ENCODE data around the gene BRICD5. TPM values are rescaled to one million over a fixed set of nuclear protein-coding genes. Genes with fewer than 3 reads are reported as not detected.

BRICD5 gene
- total RNA-seq, 2 donors from 2014 or later, result 12.8 to 14.4 TPM

DNA sequence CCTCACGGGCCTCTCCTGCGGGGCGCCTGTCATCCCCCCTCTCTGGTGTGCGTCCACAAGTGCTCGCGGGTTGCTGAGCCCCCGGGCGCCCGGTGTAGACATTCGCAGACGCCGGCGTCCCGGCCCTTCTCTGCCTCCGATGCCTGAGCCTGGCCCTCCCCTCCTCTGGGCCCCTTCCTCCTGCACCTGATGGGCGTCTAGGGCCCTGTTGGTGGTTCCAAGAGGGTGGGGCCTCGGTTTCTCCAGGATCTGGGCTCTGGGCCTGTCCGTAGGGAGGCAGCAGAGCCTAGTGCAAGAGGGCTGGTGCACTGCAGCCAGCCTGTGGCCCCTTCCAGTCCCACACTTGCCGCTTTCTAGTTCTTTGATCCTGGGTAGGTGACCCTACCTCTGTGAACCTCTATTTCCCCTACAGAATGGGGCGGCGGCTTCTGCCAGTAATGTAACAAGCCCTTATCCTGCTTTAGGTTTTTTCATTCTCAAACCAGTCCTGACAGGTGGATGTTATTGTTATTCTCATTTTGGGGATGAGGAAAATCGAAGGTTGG, 13.4 kb upstream of the BRICD5 start:
- Mint-ChIP-seq H3K27me3 (ENCODE audit: low read depth) (no peaks in the 10 kb centered on the region), H3K27ac (peak overlapping the region; percentile 57), H3K4me3 (peak overlapping the region; percentile 87 to 91), H3K36me3 (ENCODE audit: insufficient read depth in 2 of 2) (no peaks in the 10 kb centered on the region), H3K9me3 (no peaks in the 10 kb centered on the region), H3K4me1 (ENCODE audit: low read depth) (peaks cover 18% of the 10 kb centered on the region)
- peak; percentile 32 to 41 for DNase-seq
- ATAC-seq (replicated peaks in 1 of 2), result peak; percentile 13

DNA sequence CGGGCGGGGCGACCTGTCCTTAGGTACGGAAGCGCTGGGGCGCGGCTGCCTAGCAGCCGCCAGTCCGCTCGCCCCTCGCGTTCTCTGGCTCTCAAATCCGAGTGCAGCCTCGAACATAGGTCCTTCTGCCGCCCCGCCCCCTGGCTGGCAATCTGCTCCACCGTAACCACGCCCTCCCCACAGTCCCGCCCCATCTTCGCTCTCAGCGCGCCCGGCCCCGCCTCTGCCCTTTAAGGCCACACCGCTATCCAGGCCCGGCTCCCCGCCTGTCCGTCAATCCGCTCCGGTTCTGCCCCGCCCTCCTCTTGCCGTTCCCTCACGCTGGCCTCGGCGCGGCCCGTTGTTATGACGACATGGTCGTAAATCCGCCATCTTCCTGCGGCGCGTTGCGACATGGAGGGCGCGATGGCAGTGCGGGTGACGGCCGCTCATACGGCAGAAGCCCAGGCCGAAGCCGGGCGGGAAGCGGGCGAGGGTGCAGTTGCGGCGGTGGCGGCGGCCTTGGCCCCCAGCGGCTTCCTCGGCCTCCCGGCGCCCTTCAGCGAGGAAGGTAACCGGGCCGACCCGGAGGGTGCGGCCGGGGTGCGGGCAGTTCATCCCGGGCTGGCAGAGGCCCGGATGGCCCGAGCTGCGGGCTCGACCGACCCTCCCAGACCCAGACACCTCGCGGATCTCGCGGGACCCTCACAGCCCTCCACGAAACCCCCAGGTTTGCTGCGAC, 12.7 kb upstream of the BRICD5 start, which contains the start of gene E4F1:
E4F1 (plus strand) TSS at position 371 of the 721 bp plus-strand sequence; CDS start at position 394, 23 bp downstream.
- H3K9me3 Mint-ChIP-seq, result no peaks in the 10 kb centered on the region
- peak within 1 kb of the TSS; percentile 87 to 91 for H3K4me3 Mint-ChIP-seq
- H3K27me3 Mint-ChIP-seq (ENCODE audit: low read depth), result no peaks in the 10 kb centered on the region
- DNase-seq (peak; percentile 100), ATAC-seq (replicated peaks in 1 of 2) (peak; percentile 98)
- H3K27ac Mint-ChIP-seq, result peak within 1 kb of the TSS; percentile 57
- peaks cover 18% of the 10 kb centered on the region for H3K4me1 Mint-ChIP-seq (ENCODE audit: low read depth)
- no peaks in the 10 kb centered on the region for H3K36me3 Mint-ChIP-seq (ENCODE audit: insufficient read depth in 2 of 2)

DNA sequence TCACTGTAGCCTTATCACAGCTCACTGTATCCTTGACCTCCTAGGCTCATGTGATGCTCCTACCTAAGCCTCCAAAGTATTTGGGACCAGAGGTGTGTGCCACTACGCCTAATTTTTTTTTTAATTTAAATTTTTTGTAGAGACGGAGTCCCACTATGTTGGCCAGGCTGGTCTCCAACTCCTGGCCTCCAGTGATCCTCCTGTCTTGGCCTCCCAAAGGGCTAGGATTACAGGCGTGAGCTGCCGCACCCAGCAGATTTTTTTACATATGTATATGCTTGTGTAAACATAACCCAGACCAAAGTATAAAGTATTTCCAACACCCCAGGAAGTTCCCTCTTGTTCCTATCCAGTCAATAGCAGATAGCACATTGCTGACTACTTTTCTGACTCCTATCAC, 5.7 kb upstream of the BRICD5 start:
- Mint-ChIP-seq H3K27me3 (ENCODE audit: low read depth) (no peaks in the 10 kb centered on the region), H3K9me3 (no peaks in the 10 kb centered on the region), H3K27ac (no peak overlapping the region), H3K4me1 (ENCODE audit: low read depth) (peaks cover 39% of the 10 kb centered on the region), H3K36me3 (ENCODE audit: insufficient read depth in 2 of 2) (peaks cover 0 to 1% of the 10 kb centered on the region in 2 donors), H3K4me3 (peak overlapping the region; percentile 63 to 89)
- ATAC-seq (replicated peaks in 1 of 2) (no peak), DNase-seq (no peak)

DNA sequence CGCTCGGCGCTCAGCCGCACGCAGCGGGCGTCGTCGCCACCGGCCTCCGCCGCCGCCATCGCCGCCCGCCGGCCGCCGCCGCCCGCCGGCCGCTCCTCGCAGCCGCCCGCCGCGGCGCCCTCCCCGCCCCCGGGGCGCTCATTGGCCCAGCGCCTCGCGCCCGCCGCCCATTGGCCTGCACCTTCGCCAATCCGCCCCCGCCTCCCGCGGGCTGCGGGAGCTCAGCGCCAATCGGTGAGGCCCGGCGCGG, 4.0 kb upstream of the BRICD5 start, which contains the start of gene PGP:
PGP (minus strand) TSS at position 122 of the 250 bp plus-strand sequence; CDS start at position 59, 63 bp downstream.
- DNase-seq (no peak), ATAC-seq (replicated peaks in 1 of 2) (peak; percentile 91 to 93)
- Mint-ChIP-seq H3K27ac (peak within 1 kb of the TSS; percentile 75), H3K4me1 (ENCODE audit: low read depth) (peaks cover 39% of the 10 kb centered on the region), H3K4me3 (peak within 1 kb of the TSS; percentile 89 to 92), H3K36me3 (ENCODE audit: insufficient read depth in 2 of 2) (peaks cover 0 to 1% of the 10 kb centered on the region in 2 donors), H3K27me3 (ENCODE audit: low read depth) (no peaks in the 10 kb centered on the region), H3K9me3 (no peaks in the 10 kb centered on the region)

DNA sequence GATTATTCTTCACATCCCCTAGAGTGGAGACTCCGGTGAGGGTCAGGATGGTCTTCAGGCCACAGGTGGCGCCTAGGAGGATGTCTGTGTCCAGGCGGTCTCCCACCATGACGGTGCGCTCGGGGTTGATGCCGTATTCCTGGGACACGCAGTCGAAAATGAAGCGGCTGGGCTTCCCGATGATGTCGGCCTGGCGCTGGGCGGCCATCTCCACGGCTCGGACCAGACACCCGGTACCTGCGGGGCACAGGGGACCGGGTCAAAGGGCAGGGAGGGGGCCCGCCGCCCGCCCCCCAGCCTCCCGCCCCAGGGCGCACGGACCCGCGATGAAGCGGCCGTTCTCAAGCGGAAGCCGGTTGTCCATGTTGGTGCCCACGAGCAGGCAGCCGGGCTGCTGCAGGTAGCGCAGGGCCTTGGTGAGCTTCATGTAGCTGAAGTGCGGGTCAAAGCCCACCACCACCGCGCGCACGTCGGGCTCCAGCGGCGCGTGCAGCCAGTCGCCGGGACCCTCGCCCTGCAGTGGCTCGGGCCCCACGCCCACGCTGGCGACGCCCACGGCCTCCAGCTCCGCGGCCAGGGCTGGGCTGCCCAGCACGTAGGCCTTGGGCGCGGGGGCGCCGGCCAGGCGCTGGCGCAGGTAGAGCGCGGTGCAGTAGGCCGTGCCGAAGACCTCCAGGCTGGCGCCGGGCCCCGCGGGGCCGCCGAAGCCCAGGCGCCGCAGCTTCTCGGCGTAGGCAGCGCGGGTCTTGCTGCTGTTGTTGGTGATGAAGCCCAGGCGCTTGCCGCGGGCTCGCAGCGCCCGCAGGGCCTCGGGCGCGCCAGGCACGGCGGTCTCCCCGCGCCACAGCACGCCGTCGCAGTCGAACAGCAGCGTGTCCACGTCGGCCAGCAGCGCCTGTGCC, 3.4 kb upstream of the BRICD5 start:
- DNase-seq, result peak in 1 of 2 donors; percentile 33
- Mint-ChIP-seq H3K27me3 (ENCODE audit: low read depth) (no peaks in the 10 kb centered on the region), H3K36me3 (ENCODE audit: insufficient read depth in 2 of 2) (peaks cover 0 to 1% of the 10 kb centered on the region in 2 donors), H3K4me3 (peak overlapping the region; percentile 86 to 92), H3K27ac (peak overlapping the region; percentile 75), H3K4me1 (ENCODE audit: low read depth) (peaks cover 39% of the 10 kb centered on the region), H3K9me3 (no peaks in the 10 kb centered on the region)
- ATAC-seq (replicated peaks in 1 of 2), result peak in 1 of 2 donors; percentile 4

DNA sequence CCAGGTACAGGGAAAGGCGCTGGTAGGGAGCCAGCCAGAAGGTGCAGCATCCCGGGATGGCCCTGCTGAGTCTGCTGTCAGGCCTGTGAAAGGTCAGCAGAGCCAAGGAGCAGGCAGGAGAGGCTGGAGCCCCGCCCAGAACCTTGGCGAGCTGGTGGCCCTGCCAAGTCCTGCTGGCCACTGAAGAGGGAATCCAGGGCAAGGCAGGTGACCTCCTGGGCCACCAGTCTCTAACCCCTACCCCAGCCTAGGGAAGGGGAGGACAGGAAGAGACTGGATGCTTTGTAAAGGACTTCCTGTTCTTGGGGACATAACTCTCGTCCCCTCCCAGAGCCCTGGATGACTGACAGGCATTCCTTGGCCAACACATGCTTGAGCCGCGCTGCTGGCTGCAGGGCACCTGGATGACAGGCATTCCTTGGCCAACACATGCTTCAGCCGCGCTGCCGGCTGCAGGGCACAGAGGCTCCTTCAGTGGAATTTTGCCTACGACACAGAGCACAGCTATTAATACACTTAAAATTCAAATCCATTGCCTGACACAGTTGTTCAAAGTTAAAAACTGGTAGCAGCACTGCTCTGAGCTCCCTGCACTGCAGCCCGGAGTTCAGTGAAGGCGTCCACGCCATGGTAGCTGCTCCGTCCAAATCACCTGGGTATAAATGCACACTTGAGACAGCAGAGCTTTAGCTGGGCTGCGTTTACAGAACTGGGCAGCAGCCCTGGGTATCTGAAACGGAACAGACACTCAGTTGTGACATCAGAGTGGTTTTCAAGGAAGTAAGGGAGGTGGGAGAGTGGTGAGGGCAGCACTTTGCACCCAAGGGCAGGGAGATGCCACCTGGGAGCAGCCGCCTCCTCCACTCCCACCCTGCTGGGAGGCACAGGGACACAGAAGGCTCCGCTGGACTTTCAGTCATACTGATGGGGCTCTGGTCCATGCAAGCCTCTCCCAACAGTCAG, 2.0 kb upstream of the BRICD5 start:
- peaks cover 42% of the 10 kb centered on the region for H3K4me1 Mint-ChIP-seq (ENCODE audit: low read depth)
- ATAC-seq (replicated peaks in 1 of 2) (no peak), DNase-seq (no peak)
- H3K36me3 Mint-ChIP-seq (ENCODE audit: insufficient read depth in 2 of 2), result peaks cover 2 to 3% of the 10 kb centered on the region in 2 donors
- peak overlapping the region; percentile 86 to 92 for H3K4me3 Mint-ChIP-seq
- no peaks in the 10 kb centered on the region for H3K9me3 Mint-ChIP-seq
- H3K27me3 Mint-ChIP-seq (ENCODE audit: low read depth), result no peaks in the 10 kb centered on the region
- no peak overlapping the region for H3K27ac Mint-ChIP-seq

DNA sequence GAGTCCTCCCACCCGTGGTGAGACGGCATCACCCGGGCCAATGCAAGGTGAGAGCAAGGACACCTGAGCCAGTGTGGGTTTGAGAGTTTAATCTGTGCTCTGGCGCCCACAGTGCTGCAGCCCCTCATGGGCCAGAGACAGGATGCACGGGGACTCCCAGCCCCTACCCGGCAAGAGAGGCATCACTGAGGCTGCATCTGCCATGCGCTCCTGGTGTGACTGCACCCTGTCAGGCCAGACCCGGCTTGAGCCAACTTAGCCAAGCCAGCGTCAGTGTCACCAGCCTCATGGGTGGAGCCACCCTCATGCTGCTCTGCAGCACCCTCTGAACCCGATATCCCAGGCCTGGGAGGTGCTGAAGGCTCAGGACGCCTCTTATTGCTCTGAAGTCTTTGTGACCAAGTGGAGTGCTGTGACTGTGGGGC, 1.3 kb upstream of the BRICD5 start:
- Mint-ChIP-seq H3K36me3 (ENCODE audit: insufficient read depth in 2 of 2) (peaks cover 2 to 7% of the 10 kb centered on the region in 2 donors), H3K9me3 (no peaks in the 10 kb centered on the region), H3K27ac (no peak overlapping the region), H3K4me3 (peak overlapping the region; percentile 45 to 63), H3K27me3 (ENCODE audit: low read depth) (no peaks in the 10 kb centered on the region), H3K4me1 (ENCODE audit: low read depth) (peaks cover 43% of the 10 kb centered on the region)
- ATAC-seq (replicated peaks in 1 of 2), result no peak
- DNase-seq, result no peak

DNA sequence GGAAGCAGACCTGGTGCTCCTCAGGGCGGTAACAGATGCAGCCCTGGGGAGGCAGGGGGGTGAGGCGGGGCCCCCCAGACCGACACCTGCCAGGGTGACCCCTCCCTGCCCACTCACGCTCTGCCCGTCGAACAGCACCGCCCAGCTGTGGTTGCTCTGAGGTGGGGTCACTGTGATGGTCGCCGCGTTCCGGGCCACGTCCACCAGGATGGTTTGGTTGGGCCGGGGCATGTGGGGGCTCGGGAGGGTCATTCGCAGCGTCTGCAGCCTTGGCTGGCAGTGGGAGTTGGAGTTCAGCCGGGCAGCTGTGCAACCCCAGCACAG, 692 bp downstream of the BRICD5 start:
- H3K9me3 Mint-ChIP-seq, result no peaks in the 10 kb centered on the region

DNA sequence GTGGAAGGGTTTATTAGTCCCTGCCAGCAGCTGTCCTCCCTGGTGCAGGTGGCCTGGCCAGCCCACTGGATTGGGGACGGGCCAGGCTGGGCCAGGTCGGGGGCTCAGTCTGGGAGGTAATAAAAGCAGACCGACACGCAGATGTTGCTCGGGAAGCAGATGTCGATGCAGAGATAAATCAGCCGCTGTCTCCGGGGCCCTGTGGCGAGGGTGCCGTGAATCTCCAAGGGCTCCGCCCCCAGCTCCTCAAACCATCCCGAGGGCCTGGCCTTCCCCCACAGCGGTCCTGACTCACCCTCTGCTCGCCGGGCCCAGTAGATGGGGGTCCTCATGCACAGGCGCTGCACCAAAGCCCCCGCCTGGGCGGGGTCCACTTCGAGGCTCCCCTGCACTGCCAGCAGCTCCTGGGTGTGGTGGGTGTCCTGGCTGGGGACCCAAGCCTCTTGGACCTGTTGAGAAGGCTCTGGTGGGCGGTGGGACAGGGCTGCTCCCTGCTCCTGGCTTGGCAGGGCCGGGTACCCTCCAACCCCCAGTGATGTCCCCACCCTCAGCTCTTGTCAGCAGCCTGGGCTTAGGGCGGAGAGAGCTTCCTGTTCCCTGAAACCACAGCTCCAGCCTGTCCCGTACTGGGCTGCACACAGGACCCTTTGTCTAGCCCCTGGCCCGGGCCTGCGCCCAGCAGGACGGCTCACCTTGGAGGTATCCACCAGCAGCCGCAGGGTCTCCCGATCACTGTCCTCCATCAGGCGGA, 1.2 kb downstream of the BRICD5 start:
- H3K36me3 Mint-ChIP-seq (ENCODE audit: insufficient read depth in 2 of 2), result peaks cover 2 to 7% of the 10 kb centered on the region in 2 donors
- H3K9me3 Mint-ChIP-seq, result no peaks in the 10 kb centered on the region
- H3K4me1 Mint-ChIP-seq (ENCODE audit: low read depth), result peaks cover 42% of the 10 kb centered on the region
- ATAC-seq (replicated peaks in 1 of 2) (no peak), DNase-seq (no peak)
- H3K27me3 Mint-ChIP-seq (ENCODE audit: low read depth), result no peaks in the 10 kb centered on the region
- no peak overlapping the region for H3K27ac Mint-ChIP-seq
- no peak overlapping the region for H3K4me3 Mint-ChIP-seq

More for the DNA sequence above, 692 bp downstream of the BRICD5 start:
- ATAC-seq (replicated peaks in 1 of 2) (no peak), DNase-seq (no peak)
- H3K27me3 Mint-ChIP-seq (ENCODE audit: low read depth), result no peaks in the 10 kb centered on the region
- no peak overlapping the region for H3K27ac Mint-ChIP-seq
- peaks cover 38% of the 10 kb centered on the region for H3K4me1 Mint-ChIP-seq (ENCODE audit: low read depth)
- H3K4me3 Mint-ChIP-seq, result no peak overlapping the region
- peaks cover 2 to 7% of the 10 kb centered on the region in 2 donors for H3K36me3 Mint-ChIP-seq (ENCODE audit: insufficient read depth in 2 of 2)

DNA sequence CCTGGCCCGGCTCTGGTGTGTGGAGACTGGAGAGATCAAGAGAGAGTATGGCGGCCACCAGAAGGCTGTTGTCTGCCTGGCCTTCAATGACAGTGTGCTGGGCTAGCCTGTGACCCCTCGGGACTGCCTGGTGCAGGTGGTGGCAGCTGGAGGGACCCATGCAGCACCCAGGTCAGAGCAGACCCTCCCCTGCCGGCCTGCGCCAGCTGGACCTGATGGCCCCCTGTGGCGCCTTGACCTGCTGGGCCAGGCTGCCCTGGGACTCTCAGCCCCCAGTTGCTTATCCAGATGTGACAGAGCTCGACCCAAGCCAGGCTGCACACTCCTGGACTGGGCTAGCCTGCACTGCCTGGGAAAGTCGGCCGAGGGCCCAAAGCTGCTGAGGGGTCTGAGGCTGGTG, 1.9 kb downstream of the BRICD5 start:
- no peaks in the 10 kb centered on the region for H3K9me3 Mint-ChIP-seq
- no peak overlapping the region for H3K27ac Mint-ChIP-seq
- no peak for DNase-seq
- ATAC-seq (replicated peaks in 1 of 2), result no peak
- H3K27me3 Mint-ChIP-seq (ENCODE audit: low read depth), result no peaks in the 10 kb centered on the region
- H3K36me3 Mint-ChIP-seq (ENCODE audit: insufficient read depth in 2 of 2), result peaks cover 2 to 7% of the 10 kb centered on the region in 2 donors
- peaks cover 46% of the 10 kb centered on the region for H3K4me1 Mint-ChIP-seq (ENCODE audit: low read depth)
- no peak overlapping the region for H3K4me3 Mint-ChIP-seq

DNA sequence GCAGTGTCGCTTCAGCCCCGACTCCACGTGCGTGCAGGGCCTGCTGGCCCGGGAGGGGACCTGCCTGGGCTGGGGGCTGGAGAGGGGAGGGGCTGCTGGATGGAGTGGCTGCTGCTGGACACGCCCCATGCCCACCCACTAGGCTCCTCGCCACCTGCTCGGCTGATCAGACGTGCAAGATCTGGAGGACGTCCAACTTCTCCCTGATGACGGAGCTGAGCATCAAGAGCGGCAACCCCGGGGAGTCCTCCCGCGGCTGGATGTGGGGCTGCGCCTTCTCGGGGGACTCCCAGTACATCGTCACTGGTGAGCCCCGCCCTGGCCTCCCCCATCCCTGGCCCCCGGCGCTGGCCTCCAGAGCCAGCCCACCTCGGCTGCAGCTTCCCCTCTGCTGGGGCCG, 2.4 kb downstream of the BRICD5 start:
- ATAC-seq (replicated peaks in 1 of 2) (no peak), DNase-seq (no peak)
- peaks cover 2 to 7% of the 10 kb centered on the region in 2 donors for H3K36me3 Mint-ChIP-seq (ENCODE audit: insufficient read depth in 2 of 2)
- no peaks in the 10 kb centered on the region for H3K9me3 Mint-ChIP-seq
- H3K4me3 Mint-ChIP-seq, result peak overlapping the region in 1 of 2 donors; percentile 89
- no peak overlapping the region for H3K27ac Mint-ChIP-seq
- peaks cover 41% of the 10 kb centered on the region for H3K4me1 Mint-ChIP-seq (ENCODE audit: low read depth)
- H3K27me3 Mint-ChIP-seq (ENCODE audit: low read depth), result no peaks in the 10 kb centered on the region

DNA sequence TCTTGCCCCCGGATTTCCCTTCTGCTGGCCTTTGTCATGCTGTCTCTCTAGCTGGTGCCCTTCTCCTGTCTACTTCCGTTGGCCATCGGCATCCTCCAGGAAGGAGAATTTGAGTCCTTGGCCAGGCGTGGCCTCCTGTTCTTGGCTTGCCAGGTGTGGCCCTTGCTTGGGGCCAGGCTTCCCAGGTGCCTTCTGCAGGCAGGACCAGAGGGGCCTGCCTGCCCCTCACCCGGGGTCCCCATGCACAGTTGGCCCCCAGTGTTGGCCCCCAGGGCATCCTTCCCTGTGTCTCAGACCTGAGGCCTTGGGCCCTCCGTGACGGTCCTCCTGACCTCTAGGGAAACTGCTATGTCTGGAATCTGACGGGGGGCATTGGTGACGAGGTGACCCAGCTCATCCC, 2.8 kb downstream of the BRICD5 start:
- Mint-ChIP-seq H3K36me3 (ENCODE audit: insufficient read depth in 2 of 2) (peaks cover 2 to 7% of the 10 kb centered on the region in 2 donors), H3K27ac (no peak overlapping the region), H3K27me3 (ENCODE audit: low read depth) (no peaks in the 10 kb centered on the region), H3K4me3 (peak overlapping the region; percentile 57 to 89), H3K9me3 (no peaks in the 10 kb centered on the region), H3K4me1 (ENCODE audit: low read depth) (peaks cover 37% of the 10 kb centered on the region)
- ATAC-seq (replicated peaks in 1 of 2) (no peak), DNase-seq (no peak)

All from activated T-cell treated with anti-CD3 and anti-CD28 coated beads, Interleukin-2, amount 50 U/mL, for 72 hours (primary cell).